OCI-LY3 (cell line): ENCODE data around the gene ZNF225.

Experiments
- CTCF ChIP-seq: fragments of 200-600, 300-600 bp; sonication (generic); IDR thresholded peaks from 2 replicates; pipeline ENCODE4 v1.5.1; 2014; ENCODE audit warnings: antibody characterized with exemption, low read length, low read depth
- EZH2phosphoT487 ChIP-seq: fragments of 200-600 bp; shearing (Covaris generic); IDR thresholded peaks from 2 replicates; pipeline ENCODE4 v1.6.1; 2018; ENCODE audit warnings: antibody characterized with exemption, mixed run types, low read depth

- TF ChIP-seq CTCF (no peak), EZH2phosphoT487 (no peak)
Observed at GRCh38 chr19:44076325-44076724, 36.9 kb upstream of the ZNF225 start.
